ENCODE data around the gene C12orf75.

Gene C12orf75

GRCh38 chr12:105418821-105419291, 88.4 kb downstream of the C12orf75 start:
- no peak for DNase-seq (ENCODE audit: low spot score)

- DNase-seq (ENCODE audit: low spot score): no peak
Measured at GRCh38 chr12:105419606-105420005, 89.1 kb downstream of the C12orf75 start.

GRCh38 chr12:105420046-105420445, 89.6 kb downstream of the C12orf75 start:
- DNase-seq (ENCODE audit: low spot score): no peak

- DNase-seq (ENCODE audit: low spot score): peak; percentile 41
Measured at GRCh38 chr12:105420659-105421240, 90.3 kb downstream of the C12orf75 start.
